Endothelial cell of umbilical vein (primary cell): Measurements from ENCODE around the gene INSIG2.

Experiments
- CTCF ChIP-seq, 2 donors: IDR thresholded peaks; 1 replicate in 1 of 2; 2 replicates in 1 of 2; pipeline ENCODE4 v1.5.1; 2011; ENCODE audit warnings: low read length in 2 of 2, mild to moderate bottlenecking in 2 of 2, moderate library complexity in 2 of 2, control low read depth in 1 of 2, inconsistent platforms in 1 of 2, low read depth in 1 of 2; ENCODE audit not compliant: insufficient read depth in 1 of 2; ENCODE audit errors: extremely low read depth in 1 of 2
- EZH2 ChIP-seq: IDR thresholded peaks from 2 replicates; pipeline ENCODE4 v1.6.1; 2012; ENCODE audit warnings: borderline replicate concordance, low read depth, mild to moderate bottlenecking, moderate library complexity, low read length, inconsistent platforms; ENCODE audit not compliant: severe bottlenecking
- MYC ChIP-seq: IDR thresholded peaks from one replicate; pipeline ENCODE4 v1.6.1; 2011; ENCODE audit warnings: mild to moderate bottlenecking, low read depth, low read length
- POLR2A ChIP-seq: IDR thresholded peaks from 2 replicates; pipeline ENCODE4 v1.6.1; 2012; ENCODE audit warnings: low read depth, mild to moderate bottlenecking, control low read depth, low read length
- POLR2AphosphoS5 ChIP-seq: IDR thresholded peaks from 2 replicates; pipeline ENCODE4 v1.6.1; 2012; ENCODE audit warnings: low read depth, mild to moderate bottlenecking, control low read depth, low read length, moderate library complexity; ENCODE audit not compliant: insufficient read depth

DNA sequence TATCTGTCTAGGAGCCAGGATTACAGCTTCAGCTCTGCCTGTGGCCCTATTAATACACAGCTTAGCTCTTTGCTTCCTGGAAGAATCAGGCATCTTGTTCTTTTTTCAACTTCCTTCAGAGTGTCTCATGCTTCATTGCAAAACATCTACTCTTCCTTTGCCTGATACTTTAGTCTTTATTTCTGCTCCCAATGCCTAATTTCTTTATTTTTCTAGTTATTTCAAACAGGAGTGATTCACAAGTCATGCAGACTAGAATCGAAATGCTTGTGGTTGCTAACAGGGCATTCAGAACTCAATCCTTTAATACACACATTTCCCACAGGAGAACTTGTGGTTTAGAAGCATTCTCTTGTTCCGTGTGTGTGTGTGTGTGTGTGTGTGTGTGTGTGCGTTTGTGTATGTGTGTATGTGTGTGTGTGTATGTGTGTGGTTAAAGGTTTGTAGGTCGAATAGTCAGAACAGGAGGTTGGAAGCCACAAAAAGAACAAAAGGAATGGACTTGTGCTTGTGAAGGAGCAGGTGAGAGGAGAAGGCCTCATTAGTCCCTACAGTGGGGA lies 28.3 kb upstream of the INSIG2 start:
- TF ChIP-seq CTCF (IDR thresholded peaks at IDR 0.05; ENCODE audit: extremely low read depth in 1 of 2, insufficient read depth in 1 of 2, low read depth in 1 of 2, low read length in 2 of 2) = no peak
- no peak for TF ChIP-seq EZH2
- no peak for TF ChIP-seq POLR2AphosphoS5
- TF ChIP-seq MYC = no peak
- TF ChIP-seq POLR2A = no peak
